NCI-H187 treated with DMSO at 0.1 percent for 48 hours (cell line): ENCODE results near the gene FOXO1.
"Not testable (repeated sequence)": the region's sequence is repeated elsewhere in the genome, so short reads cannot be mapped to it uniquely, and the experiment has no call there.

Experiments used
- DNase-seq: peaks from one replicate; lab custom pipeline; 2025; lab: John Stamatoyannopoulos, UW

FOXO1 gene

GRCh38 chr13:40666045-40666932 lies at the start of gene FOXO1:
FOXO1 (minus strand) TSS chr13:40666641; CDS start chr13:40666212, 429 bp downstream.
- peak; percentile 51 for DNase-seq

- not testable (repeated sequence) for DNase-seq
These were observed 48.0 kb upstream of the FOXO1 start for GRCh38 chr13:40714433-40714832.

GRCh38 chr13:40706439-40706838 lies 40.0 kb upstream of the FOXO1 start:
- DNase-seq, result no peak

- DNase-seq, result no peak
These were observed 31.3 kb upstream of the FOXO1 start for GRCh38 chr13:40697711-40698110.

GRCh38 chr13:40694426-40694825 lies 28.0 kb upstream of the FOXO1 start:
- DNase-seq, result no peak

- no peak for DNase-seq
These were observed 26.5 kb upstream of the FOXO1 start for GRCh38 chr13:40692946-40693345.

- DNase-seq, result no peak
These were observed 22.3 kb upstream of the FOXO1 start for GRCh38 chr13:40688781-40689180.

GRCh38 chr13:40682449-40683240 lies 16.2 kb upstream of the FOXO1 start:
- DNase-seq, result no peak

- no peak for DNase-seq
These were observed 15.1 kb upstream of the FOXO1 start for GRCh38 chr13:40681341-40682146.

- DNase-seq, result no peak
These were observed 14.3 kb upstream of the FOXO1 start for GRCh38 chr13:40680659-40681323.

- no peak for DNase-seq
These were observed 13.1 kb upstream of the FOXO1 start for GRCh38 chr13:40679480-40679985.

- DNase-seq, result no peak
These were observed 10.6 kb upstream of the FOXO1 start for GRCh38 chr13:40677064-40677463.

- DNase-seq, result no peak
These were observed 9.6 kb upstream of the FOXO1 start for GRCh38 chr13:40676007-40676406.

- no peak for DNase-seq
These were observed 7.0 kb upstream of the FOXO1 start for GRCh38 chr13:40673414-40673813.

GRCh38 chr13:40672765-40673397 lies 6.4 kb upstream of the FOXO1 start:
- no peak for DNase-seq

- no peak for DNase-seq
These were observed 5.7 kb upstream of the FOXO1 start for GRCh38 chr13:40671956-40672764.

- no peak for DNase-seq
These were observed 3.9 kb upstream of the FOXO1 start for GRCh38 chr13:40670307-40670706.

GRCh38 chr13:40668335-40668734 lies 1.9 kb upstream of the FOXO1 start:
- DNase-seq, result no peak

- no peak for DNase-seq
These were observed 1.2 kb upstream of the FOXO1 start for GRCh38 chr13:40667622-40667978.

GRCh38 chr13:40666933-40667621 lies 636 bp upstream of the FOXO1 start:
- DNase-seq, result no peak
